HL-60 (cell line): ENCODE measurements around the gene SATL1.

Experiments
- DNase-seq, 2 experiments: peaks; one replicate each; pipeline ENCODE4 v3.0.0-alpha.2; 2010 to 2020; ENCODE audit warnings: low read depth in 1 of 2, low spot score in 1 of 2
- H3K27ac ChIP-seq: fragments of 250-450 bp; sonication (Bioruptor Pico); replicated peaks from 2 replicates; pipeline ENCODE4 v1.5.1; 2020; ENCODE audit warnings: mild to moderate bottlenecking, moderate library complexity
- H3K27me3 ChIP-seq: fragments of 250-450 bp; sonication (Bioruptor Pico); 2 replicates; pipeline ENCODE4 v1.5.1; 2021; ENCODE audit warnings: mild to moderate bottlenecking, moderate library complexity; ENCODE audit not compliant: insufficient read depth, poor library complexity, severe bottlenecking
- H3K4me3 ChIP-seq: replicated peaks from 2 replicates; pipeline ENCODE4 v1.5.1; 2011; ENCODE audit warnings: mild to moderate bottlenecking, control low read depth, low read length; ENCODE audit not compliant: insufficient read depth
- CTCF ChIP-seq: IDR thresholded peaks from one replicate; pipeline ENCODE4 v1.5.1; 2011; ENCODE audit warnings: low read length, control low read depth, inconsistent platforms; ENCODE audit not compliant: insufficient read depth
- GABPA ChIP-seq: IDR thresholded peaks from 2 replicates; pipeline ENCODE4 v1.6.1; 2012; ENCODE audit warnings: low read depth
- POLR2AphosphoS5 ChIP-seq: IDR thresholded peaks from 2 replicates; pipeline ENCODE4 v1.6.1; 2012; ENCODE audit warnings: low read depth
- REST ChIP-seq: IDR thresholded peaks from 2 replicates; pipeline ENCODE4 v1.6.1; 2012; ENCODE audit warnings: low read depth; ENCODE audit not compliant: insufficient replicate concordance
- SPI1 ChIP-seq: IDR thresholded peaks from 2 replicates; pipeline ENCODE4 v1.6.1; 2012; ENCODE audit warnings: low read depth, mild to moderate bottlenecking, borderline replicate concordance

Gene SATL1

GRCh38 chrX:85108165-85108564 lies 135.4 kb downstream of the SATL1 start:
- Histone ChIP-seq H3K4me3 (no peak overlapping the region), H3K27ac (no peak overlapping the region), H3K27me3 (no peaks in the 10 kb centered on the region)
- DNase-seq: no peak
- TF ChIP-seq REST (no peak), CTCF (no peak), GABPA (no peak), POLR2AphosphoS5 (no peak), SPI1 (no peak)

- DNase-seq: no peak
- TF ChIP-seq SPI1 (no peak), CTCF (no peak), GABPA (no peak), REST (no peak), POLR2AphosphoS5 (no peak)
- Histone ChIP-seq H3K27me3 (no peaks in the 10 kb centered on the region), H3K27ac (no peak overlapping the region), H3K4me3 (no peak overlapping the region)
Measured at GRCh38 chrX:85107407-85107806, 136.2 kb downstream of the SATL1 start.

GRCh38 chrX:85089321-85089840 lies 154.2 kb downstream of the SATL1 start:
- no peak for TF ChIP-seq CTCF
- TF ChIP-seq REST: no peak
- no peak for TF ChIP-seq SPI1
- no peak for TF ChIP-seq POLR2AphosphoS5
- TF ChIP-seq GABPA: no peak

More at GRCh38 chrX:85089321-85089840, 154.2 kb downstream of the SATL1 start:
- no peaks in the 10 kb centered on the region for H3K27me3 ChIP-seq
- H3K27ac ChIP-seq: no peak overlapping the region
- DNase-seq: no peak
- no peak overlapping the region for H3K4me3 ChIP-seq
